Esophagus squamous epithelium (tissue), 5 donors: ENCODE data around the gene ZNF341. TPM values are rescaled to one million over a fixed set of nuclear protein-coding genes. Genes with fewer than 3 reads are reported as not detected.
A peak's percentile ranks its signal among the peaks of the same experiment; 100 is the strongest.

Source experiments
- DNase-seq: peaks from one replicate; lab custom pipeline; 2025; lab: John Stamatoyannopoulos, UW
- H3K27ac ChIP-seq, 4 donors: fragments of 200-600 bp; sonication (generic); one replicate each; pipeline ENCODE4 v1.5.1; 2016 to 2019; ENCODE audit warnings: mild to moderate bottlenecking in 1 of 4
- H3K27me3 ChIP-seq, 4 donors: fragments of 200-600 bp; sonication (generic); 1 replicate in 3 of 4; 2 replicates in 1 of 4; pipeline versions ENCODE4 v1.5.1 to v1.6.0; 2017 to 2021; ENCODE audit warnings: antibody characterized with exemption in 1 of 4
- H3K36me3 ChIP-seq, 3 donors: fragments of 200-600 bp; sonication (generic); one replicate each; pipeline ENCODE4 v1.5.1; 2016 to 2019
- H3K4me1 ChIP-seq, 3 donors: fragments of 200-600 bp; sonication (generic); one replicate each; pipeline ENCODE4 v1.5.1; 2017 to 2019
- H3K4me3 ChIP-seq, 4 donors: fragments of 200-600 bp; sonication (generic); 1 replicate in 3 of 4; 2 replicates in 1 of 4; pipeline ENCODE4 v1.5.1; 2016 to 2019; ENCODE audit warnings: mild to moderate bottlenecking in 2 of 4, moderate library complexity in 1 of 4
- H3K9me3 ChIP-seq, 3 donors: fragments of 200-600 bp; sonication (generic); one replicate each; pipeline ENCODE4 v1.5.1; 2016 to 2019
- POLR2A ChIP-seq, 4 donors: fragments of 450-650 bp; IDR thresholded peaks; one replicate each; pipeline ENCODE4 v1.6.1; 2017; ENCODE audit warnings: antibody characterized with exemption in 4 of 4, mild to moderate bottlenecking in 4 of 4, moderate library complexity in 3 of 4
- WGBS, 2 donors: methylation state at CpG; one replicate each; pipeline ENCODE4 v1.1.5; 2018; 5-methylcytosine and 5-hydroxymethylcytosine counted together
- intact Hi-C: fragments of 100-400 bp; cut with DNase I; formaldehyde crosslinking; loops from one replicate; pipeline ENCODE4 v1.15.0; 2022
- total RNA-seq, 4 donors: library from RNA; depleted of rRNA; stranded (reverse); fragments of >200 nt; gene quantifications; one replicate each; pipeline ENCODE4 v1.1.0, GENCODE V29; 2016
- TF ChIP-seq, protein P1 (sequence below), 6 experiments: fragments of 450-650 bp in 4 of 6; fragments of 200-600 bp in 2 of 6; sonication (generic) in 2 of 6; IDR thresholded peaks; one replicate each; pipeline ENCODE4 v1.5.1; 2016 to 2019; ENCODE audit warnings: antibody characterized with exemption in 6 of 6, mild to moderate bottlenecking in 4 of 6, moderate library complexity in 4 of 6
- donor health status: DM: yes; HTN: yes; CAD: no.

Gene ZNF341
- total RNA-seq, 4 donors from 2014 or later: 1.7 to 4.0 (median 3.2) TPM

- Histone ChIP-seq H3K4me1 (peaks cover 0 to 52% (median 4%) of the 10 kb centered on the region in 3 donors), H3K9me3 (no peaks in the 10 kb centered on the region), H3K27me3 (no peaks in the 10 kb centered on the region), H3K4me3 (no peak overlapping the region), H3K36me3 (no peaks in the 10 kb centered on the region), H3K27ac (peak overlapping the region; percentile 36 to 84 (median 62))
- TF ChIP-seq POLR2A (IDR thresholded peaks at IDR 0.05): no peak
- TF ChIP-seq, protein P1, sequence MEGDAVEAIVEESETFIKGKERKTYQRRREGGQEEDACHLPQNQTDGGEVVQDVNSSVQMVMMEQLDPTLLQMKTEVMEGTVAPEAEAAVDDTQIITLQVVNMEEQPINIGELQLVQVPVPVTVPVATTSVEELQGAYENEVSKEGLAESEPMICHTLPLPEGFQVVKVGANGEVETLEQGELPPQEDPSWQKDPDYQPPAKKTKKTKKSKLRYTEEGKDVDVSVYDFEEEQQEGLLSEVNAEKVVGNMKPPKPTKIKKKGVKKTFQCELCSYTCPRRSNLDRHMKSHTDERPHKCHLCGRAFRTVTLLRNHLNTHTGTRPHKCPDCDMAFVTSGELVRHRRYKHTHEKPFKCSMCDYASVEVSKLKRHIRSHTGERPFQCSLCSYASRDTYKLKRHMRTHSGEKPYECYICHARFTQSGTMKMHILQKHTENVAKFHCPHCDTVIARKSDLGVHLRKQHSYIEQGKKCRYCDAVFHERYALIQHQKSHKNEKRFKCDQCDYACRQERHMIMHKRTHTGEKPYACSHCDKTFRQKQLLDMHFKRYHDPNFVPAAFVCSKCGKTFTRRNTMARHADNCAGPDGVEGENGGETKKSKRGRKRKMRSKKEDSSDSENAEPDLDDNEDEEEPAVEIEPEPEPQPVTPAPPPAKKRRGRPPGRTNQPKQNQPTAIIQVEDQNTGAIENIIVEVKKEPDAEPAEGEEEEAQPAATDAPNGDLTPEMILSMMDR (IDR thresholded peaks at IDR 0.05): no peak
- DNase-seq: no peak
- WGBS, 2 donors: 89 to 96% methylated on average over 4 of the region's 4 CpGs
- intact Hi-C loops: loop anchor here (10.0 kb wide), 1 partner anchor 266 kb away; no protein-coding TSS in a partner anchor
Observed at GRCh38 chr20:33798444-33798843, 66.6 kb downstream of the ZNF341 start.

DNA sequence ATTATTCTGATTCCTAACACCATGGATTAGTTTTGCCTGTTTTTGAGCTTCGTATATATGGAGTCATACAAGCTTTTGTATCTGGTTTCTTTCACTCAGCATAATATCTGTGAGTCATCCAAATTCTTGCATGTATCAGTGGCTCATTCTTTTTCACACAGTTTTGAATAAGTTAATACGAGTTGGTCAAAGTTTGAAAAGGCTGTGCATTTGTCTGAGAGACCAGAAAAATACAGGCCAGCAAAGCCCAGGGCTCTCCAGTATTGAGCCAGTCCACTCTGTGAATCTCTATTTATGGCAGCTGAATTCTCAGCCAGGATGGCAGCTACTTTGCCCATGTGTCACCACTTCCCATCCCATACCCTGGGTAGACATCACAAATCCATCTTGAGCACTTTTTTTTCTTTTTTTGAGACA, 72.1 kb downstream of the ZNF341 start:
- TF ChIP-seq, protein P1 (IDR thresholded peaks at IDR 0.05): no peak
- no peak for TF ChIP-seq POLR2A (IDR thresholded peaks at IDR 0.05)
- intact Hi-C loops: no loop called here
- 28 to 36% methylated on average over 2 of the region's 2 CpGs for WGBS, 2 donors
- Histone ChIP-seq H3K27me3 (no peaks in the 10 kb centered on the region), H3K36me3 (no peaks in the 10 kb centered on the region), H3K4me1 (peaks cover 0 to 18% (median 7%) of the 10 kb centered on the region in 3 donors), H3K4me3 (no peak overlapping the region), H3K27ac (peak overlapping the region; percentile 28 to 77 (median 66)), H3K9me3 (no peaks in the 10 kb centered on the region)
- no peak for DNase-seq

- intact Hi-C loops: no loop called here
- no peak for DNase-seq
- 92 to 99% methylated on average over 3 of the region's 3 CpGs for WGBS, 2 donors
- no peak for TF ChIP-seq POLR2A (IDR thresholded peaks at IDR 0.05)
- TF ChIP-seq, protein P1 (IDR thresholded peaks at IDR 0.05): no peak
- H3K27me3 ChIP-seq: no peaks in the 10 kb centered on the region
- H3K4me3 ChIP-seq: no peak overlapping the region
- peaks cover 3 to 38% (median 12%) of the 10 kb centered on the region in 3 donors for H3K4me1 ChIP-seq
- no peak overlapping the region for H3K27ac ChIP-seq
- no peaks in the 10 kb centered on the region for H3K9me3 ChIP-seq
- H3K36me3 ChIP-seq: no peaks in the 10 kb centered on the region
Observed at GRCh38 chr20:33808388-33808787, 76.6 kb downstream of the ZNF341 start.

DNA sequence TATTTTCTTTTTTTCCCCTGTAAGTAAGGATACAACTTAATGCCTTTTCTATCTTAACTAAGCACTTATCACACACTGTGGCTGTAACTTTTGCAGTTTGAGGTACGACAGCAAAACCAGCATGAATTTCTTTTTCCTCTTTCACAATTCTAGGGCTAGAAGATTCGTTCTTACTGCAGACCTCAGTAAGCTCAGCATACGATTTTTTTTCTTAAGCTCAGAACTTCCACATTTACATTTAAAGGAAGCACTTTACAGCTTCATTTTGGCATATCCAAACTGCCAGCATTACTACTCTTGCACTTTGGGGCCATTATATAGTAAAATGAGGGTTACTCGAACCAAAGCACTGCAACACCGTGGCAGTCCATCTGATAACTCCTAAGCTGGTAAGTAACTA, 78.5 kb downstream of the ZNF341 start:
- intact Hi-C loops: no loop called here
- TF ChIP-seq, protein P1 (IDR thresholded peaks at IDR 0.05): no peak
- TF ChIP-seq POLR2A (IDR thresholded peaks at IDR 0.05): no peak
- WGBS, 2 donors: 46 to 52% methylated on average over 5 of the region's 5 CpGs
- Histone ChIP-seq H3K27me3 (no peaks in the 10 kb centered on the region), H3K36me3 (no peaks in the 10 kb centered on the region), H3K4me3 (no peak overlapping the region), H3K4me1 (peaks cover 20 to 41% (median 23%) of the 10 kb centered on the region in 3 donors), H3K27ac (no peak overlapping the region), H3K9me3 (no peaks in the 10 kb centered on the region)
- DNase-seq: no peak

GRCh38 chr20:33810885-33811775, 79.3 kb downstream of the ZNF341 start, which contains the start of gene CHMP4B:
Gene CHMP4B (plus strand): TSS chr20:33811348. CDS start chr20:33811469, 121 bp downstream.
- Histone ChIP-seq H3K4me3 (peak within 1 kb of the TSS; percentile 73 to 92 (median 88)), H3K9me3 (no peaks in the 10 kb centered on the region), H3K4me1 (peaks cover 20 to 50% (median 23%) of the 10 kb centered on the region in 3 donors), H3K27me3 (no peaks in the 10 kb centered on the region), H3K36me3 (peaks cover 0 to 7% (median 0%) of the 10 kb centered on the region in 3 donors), H3K27ac (peak within 1 kb of the TSS; percentile 90 to 99 (median 96))
- peak; percentile 98 for DNase-seq
- intact Hi-C loops: no loop called here
- TF ChIP-seq, protein P1 (IDR thresholded peaks at IDR 0.05): peak in 1 of 6 experiments; percentile 28
- peak in 3 of 4 donors; percentile 92 to 97 (median 97) for TF ChIP-seq POLR2A (IDR thresholded peaks at IDR 0.05)
- WGBS, 2 donors: 0 to 3% methylated on average over 19 to 36 of the region's 71 CpGs
